ENCODE measurements around the gene KANK4. TPM values are rescaled to one million over a fixed set of nuclear protein-coding genes. Genes with fewer than 3 reads are reported as not detected.

Gene KANK4
- total RNA-seq, 1 experiment from 2014 or later: 21.5 TPM

- Histone ChIP-seq H3K9me3 (no peaks in the 10 kb centered on the region), H3K27me3 (replicated peaks; ENCODE audit: control insufficient read depth, insufficient read depth, low read length) (no peaks in the 10 kb centered on the region), H3K4me1 (0 out of 2 replicates have a peak, but pooled peaks cover 6% of the 10 kb centered on the region), H3K36me3 (ENCODE audit: control insufficient read depth, insufficient read depth, low read length) (no peaks in the 10 kb centered on the region; the same call in 1 of the 2 replicates), H3K4me3 (ENCODE audit: low read depth, low read length) (no peak overlapping the region)
- ChIA-PET CTCF (no interaction called here), POLR2A (no interaction called here)
- Mint-ChIP-seq H3K9me3 (ENCODE audit: unreplicated experiment) (no peaks in the 10 kb centered on the region), H3K36me3 (ENCODE audit: insufficient read depth, unreplicated experiment) (peaks cover 4% of the 10 kb centered on the region), H3K27me3 (ENCODE audit: insufficient read depth, unreplicated experiment) (no peaks in the 10 kb centered on the region), H3K4me1 (ENCODE audit: low read depth, unreplicated experiment) (peaks cover 19% of the 10 kb centered on the region), H3K4me3 (ENCODE audit: unreplicated experiment) (no peak overlapping the region), H3K27ac (ENCODE audit: unreplicated experiment) (no peak overlapping the region)
- BruUV-seq (replicated peaks): no TSS peak
- TF ChIP-seq CTCF (IDR thresholded peaks at IDR 0.05; ENCODE audit: insufficient read depth in 1 of 2, low read depth in 1 of 2, low read length in 1 of 2, severe bottlenecking in 1 of 2, unreplicated experiment in 1 of 2): no peak
- intact Hi-C loops (cut with micrococcal nuclease; ENCODE audit: unreplicated experiment): no loop called here
- no peak for DNase-seq
Measured at GRCh38 chr1:62314454-62315350, 4.5 kb downstream of the KANK4 start.

GRCh38 chr1:62312698-62313097 is 6.5 kb downstream of the KANK4 start:
- no TSS peak for BruUV-seq (replicated peaks)
- POLR2A ChIA-PET: no interaction called here
- intact Hi-C loops (cut with micrococcal nuclease; ENCODE audit: unreplicated experiment): no loop called here
- no peaks in the 10 kb centered on the region for H3K9me3 ChIP-seq
- H3K27me3 ChIP-seq (replicated peaks; ENCODE audit: control insufficient read depth, insufficient read depth, low read length): no peaks in the 10 kb centered on the region
- H3K4me3 Mint-ChIP-seq (ENCODE audit: unreplicated experiment): no peak overlapping the region
- H3K27ac Mint-ChIP-seq (ENCODE audit: unreplicated experiment): no peak overlapping the region
- 0 out of 2 replicates have a peak, but pooled peaks cover 5% of the 10 kb centered on the region for H3K4me1 ChIP-seq
- no peak overlapping the region for H3K4me3 ChIP-seq (ENCODE audit: low read depth, low read length)
- H3K36me3 Mint-ChIP-seq (ENCODE audit: insufficient read depth, unreplicated experiment): peaks cover 11% of the 10 kb centered on the region
- CTCF ChIA-PET: no interaction called here
- TF ChIP-seq CTCF (IDR thresholded peaks at IDR 0.05; ENCODE audit: insufficient read depth in 1 of 2, low read depth in 1 of 2, low read length in 1 of 2, severe bottlenecking in 1 of 2, unreplicated experiment in 1 of 2): no peak
- peaks cover 28% of the 10 kb centered on the region for H3K4me1 Mint-ChIP-seq (ENCODE audit: low read depth, unreplicated experiment)
- no peaks in the 10 kb centered on the region for H3K27me3 Mint-ChIP-seq (ENCODE audit: insufficient read depth, unreplicated experiment)
- DNase-seq: no peak
- H3K36me3 ChIP-seq (ENCODE audit: control insufficient read depth, insufficient read depth, low read length): no peaks in the 10 kb centered on the region; the same call in 1 of the 2 replicates
- H3K9me3 Mint-ChIP-seq (ENCODE audit: unreplicated experiment): no peaks in the 10 kb centered on the region

- no peaks in the 10 kb centered on the region for H3K9me3 ChIP-seq
- Mint-ChIP-seq H3K27me3 (ENCODE audit: insufficient read depth, unreplicated experiment) (no peaks in the 10 kb centered on the region), H3K4me1 (ENCODE audit: low read depth, unreplicated experiment) (peaks cover 31% of the 10 kb centered on the region), H3K27ac (ENCODE audit: unreplicated experiment) (no peak overlapping the region), H3K9me3 (ENCODE audit: unreplicated experiment) (no peaks in the 10 kb centered on the region), H3K36me3 (ENCODE audit: insufficient read depth, unreplicated experiment) (peaks cover 21% of the 10 kb centered on the region), H3K4me3 (ENCODE audit: unreplicated experiment) (no peak overlapping the region)
- CTCF ChIA-PET: no interaction called here
- POLR2A ChIA-PET: interaction anchor here (0.7 kb wide), 1 partner anchor 415 kb away, joined by 4 read pairs; no protein-coding TSS in a partner anchor
- no peak overlapping the region for H3K4me3 ChIP-seq (ENCODE audit: low read depth, low read length)
- intact Hi-C loops (cut with micrococcal nuclease; ENCODE audit: unreplicated experiment): no loop called here
- no peak for TF ChIP-seq CTCF (IDR thresholded peaks at IDR 0.05; ENCODE audit: insufficient read depth in 1 of 2, low read depth in 1 of 2, low read length in 1 of 2, severe bottlenecking in 1 of 2, unreplicated experiment in 1 of 2)
- H3K27me3 ChIP-seq (replicated peaks; ENCODE audit: control insufficient read depth, insufficient read depth, low read length): no peaks in the 10 kb centered on the region
- no TSS peak for BruUV-seq (replicated peaks)
- no peak for DNase-seq
- H3K36me3 ChIP-seq (ENCODE audit: control insufficient read depth, insufficient read depth, low read length): no peaks in the 10 kb centered on the region; the same call in 1 of the 2 replicates
- 0 out of 2 replicates have a peak, but pooled peaks cover 3% of the 10 kb centered on the region for H3K4me1 ChIP-seq
Measured at GRCh38 chr1:62311473-62311943, 7.7 kb downstream of the KANK4 start.
